PC-9 (cell line): ENCODE results near the gene DUS3L.

Source experiments
- CTCF ChIP-seq: fragments of 200-600 bp; sonication (generic); conservative IDR thresholded peaks from 2 replicates; pipeline ENCODE4 v1.6.1; 2017; ENCODE audit warnings: mixed run types, antibody characterized with exemption, mild to moderate bottlenecking, moderate library complexity
- EZH2 ChIP-seq: fragments of 200-600 bp; sonication (generic); IDR thresholded peaks from 2 replicates; pipeline ENCODE4 v1.8.0; 2017; ENCODE audit warnings: antibody characterized with exemption, low read depth

- TF ChIP-seq CTCF (no peak), EZH2 (no peak)
Observed at GRCh38 chr19:5804516-5805461, 13.8 kb upstream of the DUS3L start, which contains the start of gene NRTN.
